A673 (cell line): ENCODE data around the gene PEAK3. TPM values are rescaled to one million over a fixed set of nuclear protein-coding genes. Genes with fewer than 3 reads are reported as not detected.

Experiments
- BruUV-seq: library from RNA; stranded (reverse); fragments of 400-500 nt; replicated peaks from 2 replicates; lab custom pipeline; 2021; lab: Mats Ljungman, UMichigan
- CTCF ChIA-PET: fragments of 300-600 bp; sonication (Branson Sonifier 250); formaldehyde crosslinking; loops from one replicate; lab custom pipeline; 2022; ENCODE audit warnings: antibody characterized with exemption; lab: Charles Lee
- POLR2A ChIA-PET: fragments of 300-600 bp; sonication (Branson Sonifier 250); formaldehyde crosslinking; loops from one replicate; lab custom pipeline; 2022; ENCODE audit warnings: antibody characterized with exemption; ENCODE audit not compliant: low non-redundant PET; lab: Charles Lee
- DNase-seq: peaks from one replicate; pipeline ENCODE4 v3.0.0-alpha.2; 2015; ENCODE audit warnings: low spot score
- H3K27ac ChIP-seq: fragments of 200-600 bp; sonication (generic); 2 replicates; pipeline ENCODE4 v1.5.1; 2016; ENCODE audit warnings: mixed run types, low read depth, mild to moderate bottlenecking, mixed read lengths, antibody characterized with exemption, low read length; ENCODE audit not compliant: poor library complexity, severe bottlenecking
- H3K27me3 ChIP-seq: fragments of 200-600 bp; sonication (generic); replicated peaks from 2 replicates; pipeline ENCODE4 v1.6.1; 2017; ENCODE audit warnings: mixed run types, low read depth, mild to moderate bottlenecking, mixed read lengths, antibody characterized with exemption, low read length; ENCODE audit not compliant: insufficient read depth, poor library complexity
- H3K36me3 ChIP-seq: fragments of 200-600 bp; sonication (generic); 2 replicates; pipeline ENCODE4 v1.6.1; 2016; ENCODE audit warnings: mixed run types, mild to moderate bottlenecking, mixed read lengths, antibody characterized with exemption, low read length; ENCODE audit not compliant: insufficient read depth, poor library complexity, severe bottlenecking
- H3K4me1 ChIP-seq: fragments of 200-600 bp; sonication (generic); 2 replicates; pipeline ENCODE4 v1.6.1; 2017; ENCODE audit warnings: mixed run types, mild to moderate bottlenecking, mixed read lengths, antibody characterized with exemption, low read length; ENCODE audit not compliant: insufficient read depth, poor library complexity, severe bottlenecking
- H3K4me3 ChIP-seq: fragments of 200-600 bp; sonication (generic); 2 replicates; pipeline ENCODE4 v1.5.1; 2016; ENCODE audit warnings: low read depth, mixed run types, mild to moderate bottlenecking, mixed read lengths, low read length; ENCODE audit not compliant: poor library complexity, severe bottlenecking
- H3K9me3 ChIP-seq: fragments of 200-600 bp; sonication (generic); 2 replicates; pipeline ENCODE4 v1.6.1; 2016; ENCODE audit warnings: mixed run types, low read depth, mild to moderate bottlenecking, mixed read lengths, antibody characterized with exemption, low read length; ENCODE audit not compliant: poor library complexity, severe bottlenecking
- EZH2 ChIP-seq: fragments of 200-600 bp; sonication (generic); IDR thresholded peaks from 2 replicates; pipeline ENCODE4 v1.6.1; 2017; ENCODE audit warnings: borderline replicate concordance, low read depth, mild to moderate bottlenecking, mixed read lengths, antibody characterized with exemption, low read length; ENCODE audit not compliant: poor library complexity, severe bottlenecking
- intact Hi-C: fragments of 100-400 bp; cut with micrococcal nuclease; formaldehyde crosslinking; loops from one replicate; pipeline ENCODE4 v1.10.0; 2022; ENCODE audit not compliant: unreplicated experiment
- total RNA-seq: library from RNA; stranded (reverse); gene quantifications from 2 replicates; pipeline ENCODE4 v1.2.3, GENCODE V29; 2021
- TF ChIP-seq, protein P1 (sequence below): fragments of 300-800, 200-600 bp; sonication (generic); conservative IDR thresholded peaks from 2 replicates; pipeline ENCODE4 v1.5.1; 2017; ENCODE audit warnings: low read depth, mild to moderate bottlenecking, antibody characterized with exemption, low read length, moderate library complexity, mixed read lengths

PEAK3 gene
- total RNA-seq, 1 experiment from 2014 or later: not detected

DNA sequence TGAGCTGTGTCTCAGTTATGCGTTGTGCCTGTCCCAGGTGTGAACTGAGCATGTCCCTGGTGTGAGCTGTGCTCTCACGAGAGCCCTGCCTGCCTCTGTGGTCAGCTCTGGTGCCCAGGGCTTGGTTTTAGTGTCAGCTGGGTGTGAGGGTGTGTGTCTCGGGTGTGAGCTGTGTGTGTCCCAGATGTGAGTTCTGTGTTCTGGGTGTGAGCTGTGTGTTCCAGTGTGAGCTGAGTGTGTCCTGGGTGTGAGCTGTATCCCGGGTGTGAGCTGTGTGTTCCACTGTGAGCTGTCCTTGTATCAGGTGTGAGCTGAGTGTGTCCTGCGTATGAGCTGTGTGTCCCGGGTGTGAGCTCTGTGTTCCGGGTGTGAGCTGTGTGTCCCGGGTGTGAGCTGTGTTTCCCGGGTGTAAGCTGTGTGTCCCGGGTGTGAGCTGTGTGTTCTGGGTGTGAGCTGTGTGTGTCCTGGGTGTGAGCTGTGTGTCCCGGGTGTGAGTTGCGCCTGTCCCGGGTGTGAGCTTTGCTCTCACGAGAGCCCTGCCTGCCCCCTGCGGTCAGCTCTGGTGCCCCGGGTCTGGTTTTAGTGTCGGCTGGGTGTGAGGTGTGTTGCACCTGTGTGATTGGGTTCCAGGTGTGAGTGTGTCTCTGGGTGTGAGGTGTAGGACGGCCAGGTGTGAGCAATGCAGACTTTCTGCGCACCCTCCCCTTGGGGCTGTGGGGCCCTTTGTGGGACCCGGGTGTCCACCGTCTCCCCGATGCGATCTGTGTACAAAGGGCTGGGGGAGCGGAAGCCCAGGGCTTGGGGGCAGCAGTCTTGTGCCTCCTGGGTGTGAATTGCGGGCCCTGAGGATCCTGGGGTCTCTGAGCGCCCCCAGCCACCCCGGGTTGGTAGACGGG lies 7.1 kb upstream of the PEAK3 start:
- no TSS peak for BruUV-seq
- H3K27ac ChIP-seq: no peak overlapping the region
- intact Hi-C loops: no loop called here
- no peaks in the 10 kb centered on the region for H3K36me3 ChIP-seq
- POLR2A ChIA-PET: no interaction called here
- H3K4me1 ChIP-seq: peaks cover 9% of the 10 kb centered on the region
- CTCF ChIA-PET: no interaction called here
- H3K27me3 ChIP-seq: peaks cover 42% of the 10 kb centered on the region
- TF ChIP-seq, protein P1, sequence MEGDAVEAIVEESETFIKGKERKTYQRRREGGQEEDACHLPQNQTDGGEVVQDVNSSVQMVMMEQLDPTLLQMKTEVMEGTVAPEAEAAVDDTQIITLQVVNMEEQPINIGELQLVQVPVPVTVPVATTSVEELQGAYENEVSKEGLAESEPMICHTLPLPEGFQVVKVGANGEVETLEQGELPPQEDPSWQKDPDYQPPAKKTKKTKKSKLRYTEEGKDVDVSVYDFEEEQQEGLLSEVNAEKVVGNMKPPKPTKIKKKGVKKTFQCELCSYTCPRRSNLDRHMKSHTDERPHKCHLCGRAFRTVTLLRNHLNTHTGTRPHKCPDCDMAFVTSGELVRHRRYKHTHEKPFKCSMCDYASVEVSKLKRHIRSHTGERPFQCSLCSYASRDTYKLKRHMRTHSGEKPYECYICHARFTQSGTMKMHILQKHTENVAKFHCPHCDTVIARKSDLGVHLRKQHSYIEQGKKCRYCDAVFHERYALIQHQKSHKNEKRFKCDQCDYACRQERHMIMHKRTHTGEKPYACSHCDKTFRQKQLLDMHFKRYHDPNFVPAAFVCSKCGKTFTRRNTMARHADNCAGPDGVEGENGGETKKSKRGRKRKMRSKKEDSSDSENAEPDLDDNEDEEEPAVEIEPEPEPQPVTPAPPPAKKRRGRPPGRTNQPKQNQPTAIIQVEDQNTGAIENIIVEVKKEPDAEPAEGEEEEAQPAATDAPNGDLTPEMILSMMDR: no peak
- TF ChIP-seq EZH2: no peak
- no peak for DNase-seq
- H3K9me3 ChIP-seq: no peaks in the 10 kb centered on the region
- no peak overlapping the region for H3K4me3 ChIP-seq

DNA sequence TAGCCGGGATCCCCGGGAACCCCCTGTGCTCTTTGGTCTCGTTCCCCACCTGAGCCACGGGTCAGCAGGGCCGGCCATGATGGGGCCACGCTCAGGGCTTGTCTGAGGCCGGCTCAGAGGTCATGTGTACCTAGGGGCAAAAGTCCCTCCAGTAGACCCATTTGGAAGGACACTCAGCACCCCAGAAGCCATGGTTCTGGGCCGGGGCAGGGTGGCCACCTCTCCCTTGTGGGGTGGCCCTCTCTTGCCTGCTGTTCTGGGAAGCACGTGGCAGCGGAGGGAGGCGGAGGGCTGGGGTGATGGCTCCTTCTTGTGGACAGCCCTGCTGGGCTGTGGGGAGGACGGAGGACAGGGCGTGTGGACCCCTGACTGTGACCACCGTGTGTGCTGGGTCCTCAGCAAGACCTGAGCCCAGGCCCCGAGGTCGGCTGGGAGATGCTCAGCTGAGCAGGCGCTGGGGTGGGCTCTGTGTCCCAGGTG lies 6.4 kb upstream of the PEAK3 start:
- H3K9me3 ChIP-seq: no peaks in the 10 kb centered on the region
- no peak for DNase-seq
- ChIA-PET CTCF (no interaction called here), POLR2A (no interaction called here)
- H3K27me3 ChIP-seq: peaks cover 42% of the 10 kb centered on the region
- H3K4me1 ChIP-seq: peaks cover 7% of the 10 kb centered on the region
- no peaks in the 10 kb centered on the region for H3K36me3 ChIP-seq
- no peak overlapping the region for H3K27ac ChIP-seq
- TF ChIP-seq EZH2: no peak
- TF ChIP-seq, protein P1: no peak
- no TSS peak for BruUV-seq
- intact Hi-C loops: no loop called here
- H3K4me3 ChIP-seq: no peak overlapping the region

DNA sequence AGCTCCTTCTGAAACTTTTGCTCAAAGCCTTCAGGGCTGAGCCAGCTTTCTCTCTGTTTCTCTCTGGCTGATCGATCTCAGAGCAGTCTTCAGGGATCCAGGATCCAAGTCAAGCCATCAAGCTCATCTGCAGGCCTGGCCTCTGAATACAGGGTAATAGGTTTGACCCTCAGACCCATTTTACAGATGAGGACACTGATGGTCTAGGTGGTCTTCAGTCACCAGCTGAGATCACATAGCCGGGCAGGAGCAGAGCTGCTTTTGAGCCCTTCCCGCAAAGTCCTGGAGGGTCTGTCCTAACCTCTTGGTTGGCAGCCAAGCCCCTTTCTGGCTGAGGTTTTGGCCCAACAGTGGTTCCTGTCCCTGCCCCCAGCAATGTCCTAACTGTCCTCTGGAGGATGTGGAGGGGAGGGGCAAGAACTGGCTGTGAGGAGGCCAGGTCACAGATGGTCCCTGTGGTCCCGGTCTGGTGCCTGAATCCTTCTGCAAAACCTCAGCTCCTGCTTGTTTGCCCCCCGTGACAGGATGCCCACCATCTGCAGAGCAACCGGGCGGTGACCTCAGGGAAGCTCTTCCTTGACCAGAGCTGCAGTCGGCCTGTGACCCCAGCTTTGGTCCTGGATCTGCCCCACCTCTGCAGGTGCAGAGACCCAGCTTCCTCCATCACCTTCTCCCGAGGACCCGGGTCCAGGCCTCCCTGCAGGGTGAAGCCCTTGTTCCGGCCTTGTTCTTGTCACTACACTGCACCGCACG lies 5.8 kb upstream of the PEAK3 start:
- Histone ChIP-seq H3K9me3 (no peaks in the 10 kb centered on the region), H3K27me3 (peaks cover 42% of the 10 kb centered on the region), H3K4me3 (no peak overlapping the region), H3K4me1 (peaks cover 7% of the 10 kb centered on the region), H3K27ac (no peak overlapping the region), H3K36me3 (no peaks in the 10 kb centered on the region)
- intact Hi-C loops: no loop called here
- CTCF ChIA-PET: no interaction called here
- DNase-seq: no peak
- no TSS peak for BruUV-seq
- TF ChIP-seq EZH2: no peak
- TF ChIP-seq, protein P1: no peak
- POLR2A ChIA-PET: no interaction called here
